GM18502 (cell line): ENCODE data around the gene UBALD2.

ENCODE experiments used
- ATAC-seq: cut with Tn5 transposase; IDR thresholded peaks from one replicate; pipeline ENCODE4 v1.9.1; 2021; ENCODE audit warnings: mild to moderate bottlenecking; ENCODE audit not compliant: unreplicated experiment, poor library complexity

UBALD2 gene

GRCh38 chr17:76307966-76308338, 42.8 kb downstream of the UBALD2 start, which contains the start of gene QRICH2:
Gene QRICH2 (minus strand): TSS chr17:76308276. CDS start chr17:76307998, 278 bp downstream.
- no peak for ATAC-seq

DNA sequence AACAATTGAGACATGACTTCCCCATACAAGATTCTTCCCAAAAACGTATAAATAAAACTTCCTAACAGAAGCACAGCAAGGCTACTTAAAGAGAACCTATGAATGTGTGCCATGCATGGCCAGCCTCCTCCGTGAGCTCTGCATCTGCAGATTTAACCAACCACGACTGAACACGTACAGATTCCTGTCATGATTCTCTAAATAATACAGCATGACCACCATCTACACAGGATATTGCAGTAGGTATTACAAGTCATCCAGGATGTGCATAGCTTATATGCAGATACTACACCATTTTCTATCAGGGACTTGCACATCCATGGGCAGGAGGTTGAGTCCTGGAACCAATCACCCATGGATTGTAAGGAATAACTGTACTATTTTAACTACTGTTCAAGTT, 44.3 kb downstream of the UBALD2 start:
- no peak for ATAC-seq

GRCh38 chr17:76312735-76313134, 47.6 kb downstream of the UBALD2 start:
- ATAC-seq, result no peak

- no peak for ATAC-seq
These were observed 49.5 kb downstream of the UBALD2 start for GRCh38 chr17:76314392-76315227.

GRCh38 chr17:76317535-76317934, 52.4 kb downstream of the UBALD2 start:
- ATAC-seq, result no peak

- ATAC-seq, result no peak
These were observed 53.4 kb downstream of the UBALD2 start for GRCh38 chr17:76318586-76318985.
